Mesendoderm (in vitro differentiated cells): ENCODE results near the gene S1PR3.
A peak's percentile ranks its signal among the peaks of the same experiment; 100 is the strongest.

Experiments
- DNase-seq: peaks from one replicate; pipeline ENCODE4 v3.0.0; 2013
- H2AK5ac ChIP-seq: 2 replicates; pipeline ENCODE4 v1.6.1; 2013; ENCODE audit warnings: low read length, inconsistent platforms
- H2BK120ac ChIP-seq: 2 replicates; pipeline ENCODE4 v1.6.1; 2013; ENCODE audit warnings: low read depth, mild to moderate bottlenecking, low read length, moderate library complexity, mixed read lengths
- H2BK15ac ChIP-seq: replicated peaks from 2 replicates; pipeline ENCODE4 v1.6.1; 2013; ENCODE audit warnings: low read depth, mild to moderate bottlenecking, moderate library complexity
- H2BK5ac ChIP-seq: 2 replicates; pipeline ENCODE4 v1.6.1; 2013; ENCODE audit warnings: low read length, inconsistent platforms
- H3K18ac ChIP-seq: 2 replicates; pipeline ENCODE4 v1.6.1; 2013; ENCODE audit warnings: mild to moderate bottlenecking, low read length, mixed read lengths
- H3K23ac ChIP-seq: one replicate; pipeline ENCODE4 v1.6.1; 2013; ENCODE audit warnings: low read length
- H3K27ac ChIP-seq: 2 replicates; pipeline ENCODE4 v1.5.1; 2013; ENCODE audit warnings: low read depth, mild to moderate bottlenecking, inconsistent platforms, low read length, moderate library complexity
- H3K27me3 ChIP-seq: 2 replicates; pipeline ENCODE4 v1.6.1; 2013; ENCODE audit warnings: low read length, control low read depth, mild to moderate bottlenecking, inconsistent platforms; ENCODE audit not compliant: insufficient read depth, poor library complexity
- H3K36me3 ChIP-seq: 2 replicates; pipeline ENCODE4 v1.6.1; 2013; ENCODE audit warnings: low read length, inconsistent platforms; ENCODE audit not compliant: control insufficient read depth, insufficient read depth
- H3K4ac ChIP-seq: one replicate; pipeline ENCODE4 v1.6.1; 2013; ENCODE audit warnings: low read depth, mild to moderate bottlenecking, low read length, moderate library complexity
- H3K4me1 ChIP-seq: 2 replicates; pipeline ENCODE4 v1.6.1; 2013; ENCODE audit warnings: low read depth, low read length, inconsistent platforms; ENCODE audit not compliant: control insufficient read depth
- H3K4me2 ChIP-seq: 2 replicates; pipeline ENCODE4 v1.6.1; 2013; ENCODE audit warnings: low read length
- H3K4me3 ChIP-seq: 2 replicates; pipeline ENCODE4 v1.5.1; 2013; ENCODE audit warnings: mild to moderate bottlenecking, low read length
- H3K56ac ChIP-seq: one replicate; pipeline ENCODE4 v1.6.1; 2013; ENCODE audit warnings: low read length
- H3K79me1 ChIP-seq: 2 replicates; pipeline ENCODE4 v1.6.1; 2013; ENCODE audit warnings: low read length, inconsistent platforms
- H3K79me2 ChIP-seq: 2 replicates; pipeline ENCODE4 v1.6.1; 2013; ENCODE audit warnings: mild to moderate bottlenecking, low read length; ENCODE audit not compliant: control insufficient read depth, insufficient read depth
- H3K9ac ChIP-seq: 2 replicates; pipeline ENCODE4 v1.6.1; 2013; ENCODE audit warnings: low read length, inconsistent platforms
- H4K5ac ChIP-seq: one replicate; pipeline ENCODE4 v1.6.1; 2013; ENCODE audit warnings: low read length
- H4K8ac ChIP-seq: one replicate; pipeline ENCODE4 v1.6.1; 2013; ENCODE audit warnings: low read depth, mild to moderate bottlenecking, control low read depth, low read length, moderate library complexity
- WGBS: extraction: QIAGEN DNeasy Blood & Tissue Kit; methylation state at CpG from one replicate; pipeline ENCODE4 v1.1.7; 2013; ENCODE audit warnings: low lambda C conversion rate, missing lambda C conversion rate; ENCODE audit not compliant: insufficient coverage; ENCODE audit errors: extremely low coverage; 5-methylcytosine and 5-hydroxymethylcytosine counted together

The S1PR3 gene

DNA sequence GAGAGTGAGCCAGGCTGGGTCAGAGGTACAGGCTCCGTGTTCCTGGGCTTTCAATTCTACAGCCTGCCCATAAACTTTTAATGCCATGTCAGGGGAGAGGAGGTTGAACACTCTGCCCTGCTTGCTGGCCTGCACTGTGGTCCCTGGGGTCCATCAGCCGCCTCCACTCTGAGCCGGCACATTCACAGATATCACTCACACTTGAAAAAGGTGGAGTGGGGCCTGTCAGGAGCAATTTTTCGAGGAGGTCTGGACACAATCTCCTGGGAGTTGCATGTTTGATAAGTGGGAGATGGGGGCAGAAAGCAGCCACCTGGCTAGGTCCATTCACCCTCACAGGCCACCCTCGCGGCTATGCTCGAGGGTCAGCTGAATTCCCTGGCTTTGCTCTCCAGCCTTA lies 22.9 kb downstream of the S1PR3 start:
- no peaks in the 10 kb centered on the region for H3K4me1 ChIP-seq
- H3K4me2 ChIP-seq, result no peak overlapping the region
- no peaks in the 10 kb centered on the region for H3K79me2 ChIP-seq
- H3K4ac ChIP-seq, result no peak overlapping the region
- H2BK120ac ChIP-seq, result no peak overlapping the region
- no peak overlapping the region for H3K4me3 ChIP-seq
- no peak overlapping the region for H3K27ac ChIP-seq
- no peak overlapping the region for H4K5ac ChIP-seq
- no peaks in the 10 kb centered on the region for H3K79me1 ChIP-seq
- no peak overlapping the region for H4K8ac ChIP-seq
- no peaks in the 10 kb centered on the region for H3K36me3 ChIP-seq
- no peak for DNase-seq
- no peak overlapping the region for H2AK5ac ChIP-seq
- H3K23ac ChIP-seq, result no peak overlapping the region
- no peak overlapping the region for H3K56ac ChIP-seq
- H2BK15ac ChIP-seq, result no peak overlapping the region
- no peaks in the 10 kb centered on the region for H3K27me3 ChIP-seq
- H3K18ac ChIP-seq, result no peak overlapping the region
- H2BK5ac ChIP-seq, result no peak overlapping the region
- H3K9ac ChIP-seq, result no peak overlapping the region
- no CpG with 5 or more reads among the region's 7 CpGs for WGBS

DNA sequence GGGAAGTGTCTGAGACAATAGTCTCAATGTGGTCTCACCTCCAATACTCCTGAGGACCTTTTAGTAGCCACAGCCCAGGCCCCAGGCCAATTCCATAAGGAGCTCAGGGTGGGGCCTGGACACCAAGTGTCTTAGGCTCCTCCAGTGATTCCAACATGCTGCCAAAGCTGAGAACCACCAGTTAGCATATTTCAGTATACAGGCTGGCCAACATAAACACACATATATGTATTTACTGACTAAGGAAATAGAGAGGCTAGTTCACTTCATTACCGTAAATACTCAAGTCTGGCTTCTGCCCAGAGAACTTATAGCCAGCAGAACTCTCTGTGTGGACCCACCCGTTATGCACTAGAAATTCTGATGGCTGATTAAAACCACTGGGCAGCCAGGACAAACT lies 24.1 kb downstream of the S1PR3 start:
- no peaks in the 10 kb centered on the region for H3K36me3 ChIP-seq
- H3K4me3 ChIP-seq, result no peak overlapping the region
- H2BK15ac ChIP-seq, result no peak overlapping the region
- no peak overlapping the region for H3K9ac ChIP-seq
- DNase-seq, result no peak
- H3K23ac ChIP-seq, result no peak overlapping the region
- no peak overlapping the region for H3K56ac ChIP-seq
- no peak overlapping the region for H3K4me2 ChIP-seq
- H3K27me3 ChIP-seq, result no peaks in the 10 kb centered on the region
- no peak overlapping the region for H3K27ac ChIP-seq
- no peak overlapping the region for H2AK5ac ChIP-seq
- H3K18ac ChIP-seq, result no peak overlapping the region
- no peak overlapping the region for H2BK5ac ChIP-seq
- no peaks in the 10 kb centered on the region for H3K4me1 ChIP-seq
- no CpG with 5 or more reads among the region's 2 CpGs for WGBS
- H3K79me1 ChIP-seq, result no peaks in the 10 kb centered on the region
- no peak overlapping the region for H4K8ac ChIP-seq
- H2BK120ac ChIP-seq, result no peak overlapping the region
- H4K5ac ChIP-seq, result no peak overlapping the region
- H3K4ac ChIP-seq, result no peak overlapping the region
- H3K79me2 ChIP-seq, result no peaks in the 10 kb centered on the region

DNA sequence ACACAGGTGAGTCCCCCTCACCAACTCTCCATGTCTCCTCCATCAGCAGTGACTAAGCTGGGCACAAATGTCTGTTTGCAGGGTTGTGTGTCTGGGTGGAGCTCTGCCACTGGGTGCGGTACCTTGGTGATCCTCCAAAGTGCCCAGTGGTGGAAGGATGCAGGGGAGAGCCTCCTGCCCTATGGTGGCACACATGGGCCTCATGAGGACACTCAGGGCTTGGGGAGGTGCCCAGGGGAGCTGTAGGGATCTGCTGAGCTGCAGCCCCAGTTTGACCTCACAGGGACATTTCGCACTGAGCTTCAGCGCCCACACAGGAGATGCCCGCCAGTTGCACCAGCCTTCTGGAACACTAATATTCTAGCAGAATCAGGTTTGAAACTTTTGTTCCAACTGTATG lies 29.5 kb downstream of the S1PR3 start:
- Histone ChIP-seq H4K8ac (no peak overlapping the region), H3K79me2 (no peaks in the 10 kb centered on the region), H2BK15ac (no peak overlapping the region), H2BK5ac (no peak overlapping the region), H3K4ac (no peak overlapping the region), H3K9ac (no peak overlapping the region), H3K4me2 (no peak overlapping the region), H3K79me1 (no peaks in the 10 kb centered on the region), H3K4me1 (no peaks in the 10 kb centered on the region), H2AK5ac (no peak overlapping the region), H2BK120ac (no peak overlapping the region), H3K36me3 (no peaks in the 10 kb centered on the region), H3K23ac (no peak overlapping the region), H3K27me3 (no peaks in the 10 kb centered on the region), H4K5ac (no peak overlapping the region), H3K18ac (no peak overlapping the region), H3K56ac (no peak overlapping the region), H3K4me3 (no peak overlapping the region), H3K27ac (no peak overlapping the region)
- no peak for DNase-seq
- WGBS, result no CpG with 5 or more reads among the region's 4 CpGs

DNA sequence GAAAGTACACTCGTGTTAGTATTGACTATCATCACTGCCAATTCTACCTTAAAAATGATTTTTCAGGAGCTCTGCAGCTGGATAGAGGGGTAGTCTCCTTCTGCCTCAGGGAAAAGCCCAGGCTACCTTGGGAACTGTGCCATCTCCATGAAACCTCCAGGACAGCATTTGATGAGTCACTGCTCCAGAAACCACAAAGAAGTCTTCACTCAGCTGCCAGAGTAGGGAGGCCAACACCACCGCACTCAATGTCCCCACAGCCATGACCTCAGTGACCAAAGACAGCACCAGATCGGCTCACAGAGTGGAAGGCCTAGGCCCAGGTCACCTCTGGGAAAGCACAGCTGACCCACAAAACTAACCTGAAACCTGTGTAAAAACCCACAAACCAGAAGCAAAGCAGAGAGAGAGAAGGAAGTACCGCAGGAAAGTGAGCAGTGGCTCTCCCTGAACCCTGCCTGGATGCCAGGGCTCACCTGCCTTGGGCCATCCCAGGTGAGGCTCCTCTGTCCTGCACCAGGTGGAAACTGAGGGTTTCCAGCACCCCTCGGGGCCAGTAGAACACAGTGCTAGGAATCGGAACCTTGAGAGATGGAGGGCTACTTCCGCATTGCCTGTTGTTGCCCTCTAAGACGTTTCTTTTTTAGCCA lies 30.0 kb downstream of the S1PR3 start:
- Histone ChIP-seq H3K4me2 (no peak overlapping the region), H3K18ac (no peak overlapping the region), H3K27ac (no peak overlapping the region), H3K23ac (no peak overlapping the region), H3K36me3 (no peaks in the 10 kb centered on the region), H3K79me2 (no peaks in the 10 kb centered on the region), H3K4me3 (no peak overlapping the region), H3K4ac (no peak overlapping the region), H3K56ac (no peak overlapping the region), H2BK15ac (no peak overlapping the region), H4K8ac (no peak overlapping the region), H2AK5ac (no peak overlapping the region), H3K9ac (no peak overlapping the region), H3K79me1 (no peaks in the 10 kb centered on the region), H3K27me3 (no peaks in the 10 kb centered on the region), H3K4me1 (no peaks in the 10 kb centered on the region), H2BK120ac (no peak overlapping the region), H4K5ac (no peak overlapping the region), H2BK5ac (no peak overlapping the region)
- no CpG with 5 or more reads among the region's 8 CpGs for WGBS
- no peak for DNase-seq

DNA sequence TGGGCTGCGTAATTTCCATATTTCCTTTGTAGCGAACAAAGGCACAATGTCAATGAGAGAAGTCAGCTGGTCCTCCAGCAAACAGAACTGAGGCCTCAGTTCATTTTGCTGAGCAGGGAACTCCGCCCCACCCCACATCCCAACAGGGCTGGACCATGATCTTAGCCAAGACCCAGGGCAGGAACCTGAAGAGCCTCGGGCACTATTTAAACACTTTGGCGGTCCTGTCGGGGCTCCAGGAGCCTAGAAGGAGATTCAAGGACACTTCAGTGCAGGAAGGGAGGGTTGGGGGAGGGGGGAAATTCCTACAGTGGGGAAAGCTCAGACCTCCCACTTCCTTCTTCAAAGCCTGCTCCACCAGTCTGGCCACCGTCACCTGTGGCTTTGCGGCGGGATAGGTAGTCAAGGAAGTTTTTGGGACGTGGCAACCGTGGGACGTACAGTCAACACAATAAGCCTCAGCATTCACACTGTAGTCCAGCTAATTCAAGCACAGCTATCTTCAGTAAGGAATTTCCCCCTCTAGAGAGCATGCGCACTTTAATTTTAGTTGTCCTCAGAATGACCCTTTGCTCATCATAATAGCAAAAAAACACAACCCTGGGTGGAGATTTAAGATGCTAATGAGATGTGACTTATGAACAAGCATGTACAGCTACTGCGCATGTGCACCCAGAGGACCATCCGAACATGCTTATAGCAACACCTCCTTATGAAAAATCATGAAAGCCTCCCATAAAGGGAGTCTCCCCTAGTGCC lies 30.9 kb downstream of the S1PR3 start:
- H3K56ac ChIP-seq, result no peak overlapping the region
- no peak overlapping the region for H4K5ac ChIP-seq
- H2AK5ac ChIP-seq, result no peak overlapping the region
- H3K79me1 ChIP-seq, result no peaks in the 10 kb centered on the region
- no CpG with 5 or more reads among the region's 15 CpGs for WGBS
- no peak overlapping the region for H3K4ac ChIP-seq
- H3K23ac ChIP-seq, result no peak overlapping the region
- H2BK5ac ChIP-seq, result no peak overlapping the region
- H2BK15ac ChIP-seq, result no peak overlapping the region
- no peaks in the 10 kb centered on the region for H3K79me2 ChIP-seq
- no peak overlapping the region for H3K4me2 ChIP-seq
- no peaks in the 10 kb centered on the region for H3K27me3 ChIP-seq
- H3K18ac ChIP-seq, result no peak overlapping the region
- no peak overlapping the region for H2BK120ac ChIP-seq
- DNase-seq, result peak; percentile 68
- H3K9ac ChIP-seq, result no peak overlapping the region
- H3K36me3 ChIP-seq, result no peaks in the 10 kb centered on the region
- no peak overlapping the region for H4K8ac ChIP-seq
- no peaks in the 10 kb centered on the region for H3K4me1 ChIP-seq
- H3K27ac ChIP-seq, result no peak overlapping the region
- H3K4me3 ChIP-seq, result no peak overlapping the region
